Measurements from ENCODE around the gene IQCN. TPM values are rescaled to one million over a fixed set of nuclear protein-coding genes. Genes with fewer than 3 reads are reported as not detected.

IQCN gene
- total and polyA plus RNA-seq, 2 donors (not counting 1 experiment from before 2014, with no cell fraction given), result 52.0 to 63.6 TPM

- intact Hi-C loops (cut with micrococcal nuclease), result no loop called here
- POLR2A ChIA-PET, result interaction anchor here (0.7 to 4.7 kb wide), 2 partner anchors 31 to 33 kb away, joined by 3 to 63 read pairs; partner anchors contain the start of gene JUND
- peaks cover 29% of the 10 kb centered on the region for H3K4me1 Mint-ChIP-seq
- Histone ChIP-seq H2AFZ (ENCODE audit: insufficient read depth, low read depth, low read length, poor library complexity, severe bottlenecking) (no peak overlapping the region), H3K9me3 (ENCODE audit: control extremely low read depth in 1 of 3, control insufficient read depth in 2 of 3, insufficient read depth in 1 of 3, low read length in 2 of 3) (no peaks in the 10 kb centered on the region), H3K36me3 (replicated peaks in 1 of 2; ENCODE audit: control extremely low read depth in 1 of 2, control insufficient read depth in 1 of 2, extremely low read depth in 1 of 2, insufficient read depth in 2 of 2, low read length in 1 of 2) (peaks cover 0 to 38% of the 10 kb centered on the region in 2 experiments), H3K4me2 (replicated peaks; ENCODE audit: low read depth, low read length, poor library complexity, severe bottlenecking) (no peak overlapping the region), H3K27me3 (replicated peaks in 1 of 4; ENCODE audit: control extremely low read depth in 1 of 4, control insufficient read depth in 3 of 4, insufficient read depth in 4 of 4, low read length in 3 of 4) (no peaks in the 10 kb centered on the region), H3K79me2 (ENCODE audit: control insufficient read depth, insufficient read depth, low read length) (peaks cover 21% of the 10 kb centered on the region), H3K9ac (ENCODE audit: low read length) (no peak overlapping the region), H4K20me1 (ENCODE audit: control insufficient read depth, insufficient read depth, low read length, poor library complexity, severe bottlenecking) (no peaks in the 10 kb centered on the region), H3K4me3 (ENCODE audit: control extremely low read depth in 1 of 5, extremely low read depth in 1 of 5, insufficient read depth in 1 of 5, low read depth in 2 of 5, low read length in 4 of 5) (no peak overlapping the region), H3K4me1 (ENCODE audit: control insufficient read depth in 2 of 2, insufficient read depth in 2 of 2, low read length in 2 of 2) (peaks cover 21 to 32% of the 10 kb centered on the region in 2 donors), H3K27ac (ENCODE audit: low read length in 2 of 2) (no peak overlapping the region)
- no peak overlapping the region for H3K4me3 Mint-ChIP-seq
- ATAC-seq (ENCODE audit: low read depth) (no peak), DNase-seq (no peak)
- no peak overlapping the region for H3K27ac Mint-ChIP-seq
- H3K9me3 Mint-ChIP-seq (ENCODE audit: insufficient read depth), result no peaks in the 10 kb centered on the region
- TF ChIP-seq EZH2 (IDR thresholded peaks at IDR 0.05; ENCODE audit: borderline replicate concordance, insufficient read depth, low read depth, low read length, poor library complexity, severe bottlenecking) (no peak), CTCF (IDR thresholded peaks at IDR 0.05) (no peak)
- WGBS (ENCODE audit: insufficient coverage), result 95% methylated on average over 10 of the region's 13 CpGs
- CTCF ChIA-PET, result interaction anchor here (1.4 kb wide), 2 partner anchors 12 to 31 kb away, joined by 4 read pairs; partner anchors contain the start of gene LSM4
- no peaks in the 10 kb centered on the region for H3K27me3 Mint-ChIP-seq
These were observed 36.7 kb upstream of the IQCN start for GRCh38 chr19:18310966-18311365.

GRCh38 chr19:18310118-18310909, 36.1 kb upstream of the IQCN start:
- Histone ChIP-seq H3K4me2 (replicated peaks; ENCODE audit: low read depth, low read length, poor library complexity, severe bottlenecking) (no peak overlapping the region), H4K20me1 (ENCODE audit: control insufficient read depth, insufficient read depth, low read length, poor library complexity, severe bottlenecking) (no peaks in the 10 kb centered on the region), H3K27ac (ENCODE audit: low read length in 2 of 2) (no peak overlapping the region), H3K36me3 (replicated peaks in 1 of 2; ENCODE audit: control extremely low read depth in 1 of 2, control insufficient read depth in 1 of 2, extremely low read depth in 1 of 2, insufficient read depth in 2 of 2, low read length in 1 of 2) (peaks cover 0 to 38% of the 10 kb centered on the region in 2 experiments), H3K9me3 (ENCODE audit: control extremely low read depth in 1 of 3, control insufficient read depth in 2 of 3, insufficient read depth in 1 of 3, low read length in 2 of 3) (no peaks in the 10 kb centered on the region), H3K79me2 (ENCODE audit: control insufficient read depth, insufficient read depth, low read length) (peaks cover 18% of the 10 kb centered on the region), H3K4me1 (ENCODE audit: control insufficient read depth in 2 of 2, insufficient read depth in 2 of 2, low read length in 2 of 2) (peaks cover 27 to 34% of the 10 kb centered on the region in 2 donors), H2AFZ (ENCODE audit: insufficient read depth, low read depth, low read length, poor library complexity, severe bottlenecking) (no peak overlapping the region), H3K9ac (ENCODE audit: low read length) (no peak overlapping the region), H3K4me3 (ENCODE audit: control extremely low read depth in 1 of 5, extremely low read depth in 1 of 5, insufficient read depth in 1 of 5, low read depth in 2 of 5, low read length in 4 of 5) (no peak overlapping the region), H3K27me3 (replicated peaks in 1 of 4; ENCODE audit: control extremely low read depth in 1 of 4, control insufficient read depth in 3 of 4, insufficient read depth in 4 of 4, low read length in 3 of 4) (no peaks in the 10 kb centered on the region)
- WGBS (ENCODE audit: insufficient coverage), result 97% methylated on average over 21 of the region's 23 CpGs
- Mint-ChIP-seq H3K9me3 (ENCODE audit: insufficient read depth) (no peaks in the 10 kb centered on the region), H3K27me3 (no peaks in the 10 kb centered on the region), H3K4me3 (no peak overlapping the region), H3K27ac (no peak overlapping the region), H3K4me1 (peaks cover 29% of the 10 kb centered on the region)
- intact Hi-C loops (cut with micrococcal nuclease), result no loop called here
- TF ChIP-seq CTCF (IDR thresholded peaks at IDR 0.05) (no peak), EZH2 (IDR thresholded peaks at IDR 0.05; ENCODE audit: borderline replicate concordance, insufficient read depth, low read depth, low read length, poor library complexity, severe bottlenecking) (no peak)
- POLR2A ChIA-PET, result interaction anchor here (0.6 to 4.7 kb wide), 3 partner anchors 19 to 250 kb away, joined by 3 to 63 read pairs (median 3); partner anchors contain the start of gene JUND
- DNase-seq (no peak), ATAC-seq (ENCODE audit: low read depth) (no peak)
- CTCF ChIA-PET, result interaction anchor here (1.1 to 1.4 kb wide), 3 partner anchors 12 to 31 kb away, joined by 3 to 4 read pairs (median 4); partner anchors contain the start of gene LSM4
